HG03095 (cell line): ENCODE data around the gene IER5L.
"Not testable (repeated sequence)": the region's sequence is repeated elsewhere in the genome, so short reads cannot be mapped to it uniquely, and the experiment has no call there.

ENCODE experiments used
- ATAC-seq: cut with Tn5 transposase; IDR thresholded peaks from one replicate; pipeline ENCODE4 v1.9.1; 2021; ENCODE audit warnings: moderate library complexity; ENCODE audit not compliant: unreplicated experiment

Gene IER5L

GRCh38 chr9:129203556-129203909 lies 25.5 kb upstream of the IER5L start:
- no peak for ATAC-seq

GRCh38 chr9:129202613-129203555 lies 24.8 kb upstream of the IER5L start:
- ATAC-seq = peak; percentile 83

GRCh38 chr9:129201866-129202265 lies 23.8 kb upstream of the IER5L start:
- no peak for ATAC-seq

DNA sequence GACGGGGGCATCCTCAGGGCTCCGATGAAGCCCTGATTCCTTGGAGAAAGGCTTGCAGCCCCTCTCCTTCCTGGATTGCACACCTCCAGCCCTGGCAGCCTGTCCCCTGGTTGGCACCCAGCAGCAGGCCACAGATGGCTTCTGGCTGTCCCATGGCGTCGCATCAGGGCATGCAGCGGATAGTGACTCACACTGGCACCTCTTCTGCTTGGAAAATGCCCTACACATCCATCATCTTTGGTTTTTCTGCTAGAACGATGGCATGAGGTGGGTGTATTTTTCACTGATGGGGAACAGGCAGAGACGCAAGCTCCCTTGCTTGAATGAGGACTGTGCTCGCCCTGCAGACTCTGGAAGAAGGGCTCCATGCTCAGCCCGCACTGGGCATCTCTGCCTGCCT lies 23.2 kb upstream of the IER5L start:
- no peak for ATAC-seq

DNA sequence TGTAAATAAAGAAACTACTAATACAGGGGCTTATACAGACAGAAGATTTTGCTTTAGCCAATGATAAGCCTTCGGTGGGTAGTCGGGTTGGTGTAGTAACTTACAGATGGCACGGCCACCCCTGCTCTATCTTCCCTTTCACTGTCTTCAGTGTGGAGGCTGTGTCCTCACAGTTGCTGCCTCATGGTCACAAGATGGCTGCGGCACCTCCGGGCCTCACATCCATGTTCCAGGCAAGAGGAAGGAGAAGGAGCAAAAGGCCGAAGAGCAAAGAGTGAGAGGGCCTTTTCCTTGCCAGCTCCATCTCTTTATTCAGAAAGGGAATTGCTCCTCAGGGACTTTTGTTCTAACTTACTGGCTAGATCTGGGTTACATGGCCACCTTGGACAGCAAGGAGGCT lies 22.2 kb upstream of the IER5L start:
- ATAC-seq = no peak

DNA sequence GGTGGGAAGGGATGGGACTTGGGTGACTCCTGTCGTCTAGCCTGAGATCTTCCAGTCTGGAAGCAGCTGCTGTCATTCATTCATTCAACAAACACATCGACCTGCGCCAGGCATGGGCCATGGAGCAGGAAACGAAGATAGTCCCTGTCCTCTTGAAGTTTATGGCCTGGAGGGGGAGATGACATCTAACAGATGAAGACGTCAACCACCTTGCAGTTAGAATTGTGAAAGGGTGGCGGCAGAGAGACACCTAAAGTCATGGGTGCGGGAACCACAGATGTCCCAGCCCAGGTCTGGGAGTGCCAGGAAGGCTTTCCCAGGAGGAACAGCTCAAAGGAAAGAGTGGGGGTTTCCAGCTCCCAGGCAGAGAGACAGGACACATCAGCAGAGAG lies 21.0 kb upstream of the IER5L start:
- no peak for ATAC-seq

- no peak for ATAC-seq
Observed at GRCh38 chr9:129198319-129199043, 20.4 kb upstream of the IER5L start.

- ATAC-seq = no peak
Observed at GRCh38 chr9:129197978-129198318, 19.9 kb upstream of the IER5L start.

GRCh38 chr9:129197045-129197444 lies 19.0 kb upstream of the IER5L start:
- not testable (repeated sequence) for ATAC-seq

DNA sequence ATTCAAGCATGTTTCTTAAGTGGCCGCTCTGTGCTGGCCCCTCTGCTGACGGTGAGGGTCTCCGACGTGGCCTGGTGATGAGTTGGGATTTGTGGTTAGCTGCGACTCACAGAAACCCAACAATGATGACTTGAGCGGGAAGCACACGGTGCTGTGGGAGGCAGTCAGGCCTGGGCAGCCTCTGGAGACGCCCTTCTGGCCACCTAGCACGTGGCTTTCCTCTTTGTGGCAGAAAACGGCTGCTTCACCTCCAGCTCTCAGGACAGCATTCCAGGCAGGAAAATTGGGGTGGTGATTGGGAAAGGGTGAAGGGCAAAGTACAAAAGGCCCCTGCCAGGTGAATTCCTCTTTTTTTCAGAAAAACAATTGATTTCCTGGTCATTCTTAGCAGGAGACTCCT lies 17.5 kb upstream of the IER5L start:
- ATAC-seq = no peak

DNA sequence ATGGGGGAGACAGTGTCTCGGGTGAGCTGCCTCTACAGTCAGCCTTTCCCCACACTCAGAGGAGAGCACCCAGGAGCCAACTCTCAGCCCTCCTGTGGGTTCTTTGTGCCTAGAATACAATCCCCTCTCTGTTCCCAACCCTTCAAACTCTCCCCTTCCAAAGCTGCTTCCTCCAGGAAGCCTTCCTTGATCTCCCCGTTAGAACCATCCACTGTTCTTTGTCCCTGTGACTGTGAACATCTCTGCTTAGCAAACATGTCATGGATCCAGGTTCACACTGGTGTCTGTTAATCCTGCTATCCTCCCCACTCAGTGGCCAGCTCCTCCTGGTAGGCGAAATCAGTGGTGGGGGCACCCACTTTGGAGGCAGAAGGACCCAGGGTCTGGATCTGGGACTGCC lies 16.2 kb upstream of the IER5L start:
- ATAC-seq = no peak

- ATAC-seq = no peak
Observed at GRCh38 chr9:129193655-129194054, 15.6 kb upstream of the IER5L start.

DNA sequence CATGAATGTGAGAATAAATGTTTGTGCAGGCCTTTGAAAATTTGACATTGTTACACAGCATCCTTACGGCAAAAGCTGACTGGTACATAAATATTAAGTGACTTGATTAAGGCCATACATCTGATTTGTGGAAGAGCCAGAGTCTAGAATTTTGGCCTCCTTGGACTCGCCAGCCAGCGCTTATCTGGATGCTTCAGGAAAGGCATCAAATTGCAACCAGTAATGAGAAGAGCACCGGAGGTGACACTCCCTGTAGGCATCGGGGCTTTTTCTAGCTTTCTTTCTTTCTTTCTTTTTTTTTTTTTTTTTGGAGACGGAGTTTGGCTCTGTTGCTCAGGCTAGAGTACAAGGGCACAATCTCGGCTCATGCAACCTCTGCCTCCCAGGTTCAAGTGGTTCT lies 13.2 kb upstream of the IER5L start:
- ATAC-seq = no peak

DNA sequence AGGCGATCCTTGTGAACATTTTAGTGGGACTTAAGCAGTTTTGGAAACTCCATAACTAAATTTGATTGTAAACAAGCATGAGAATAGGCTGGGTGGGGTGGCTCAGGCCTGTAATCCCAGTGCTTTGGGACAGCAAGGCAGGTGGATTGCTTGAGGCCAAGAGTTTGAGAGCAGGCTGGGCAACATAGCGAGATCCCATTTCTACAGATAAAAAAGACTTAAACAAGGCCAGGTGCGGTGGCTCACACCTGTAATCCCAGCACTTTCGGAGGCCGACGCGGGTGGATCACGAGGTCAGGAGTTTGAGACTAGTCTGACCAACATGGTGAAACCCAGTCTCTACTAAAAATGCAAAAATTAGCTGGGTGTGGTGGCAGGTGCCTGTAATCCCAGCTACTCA lies 11.9 kb upstream of the IER5L start:
- not testable (repeated sequence) for ATAC-seq

DNA sequence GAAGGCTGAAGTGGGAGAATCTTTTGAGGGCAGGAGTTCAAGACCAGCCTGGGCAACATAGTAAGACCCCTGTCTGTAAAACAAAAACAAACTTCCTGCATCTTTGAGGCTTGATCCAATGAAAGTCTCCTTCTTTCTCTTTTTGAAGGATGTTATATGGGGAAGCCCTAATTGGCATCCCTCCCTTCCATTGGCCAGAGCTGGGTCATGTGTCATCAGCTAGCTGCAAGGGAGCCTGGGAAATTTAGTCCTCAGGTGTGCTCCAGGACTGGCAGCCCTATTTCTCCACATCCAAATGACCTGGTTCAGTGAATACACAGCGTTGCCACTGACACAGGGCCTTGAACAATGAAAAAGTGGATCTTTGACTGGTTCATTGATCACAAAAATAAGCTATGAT lies 9.0 kb upstream of the IER5L start:
- no peak for ATAC-seq

DNA sequence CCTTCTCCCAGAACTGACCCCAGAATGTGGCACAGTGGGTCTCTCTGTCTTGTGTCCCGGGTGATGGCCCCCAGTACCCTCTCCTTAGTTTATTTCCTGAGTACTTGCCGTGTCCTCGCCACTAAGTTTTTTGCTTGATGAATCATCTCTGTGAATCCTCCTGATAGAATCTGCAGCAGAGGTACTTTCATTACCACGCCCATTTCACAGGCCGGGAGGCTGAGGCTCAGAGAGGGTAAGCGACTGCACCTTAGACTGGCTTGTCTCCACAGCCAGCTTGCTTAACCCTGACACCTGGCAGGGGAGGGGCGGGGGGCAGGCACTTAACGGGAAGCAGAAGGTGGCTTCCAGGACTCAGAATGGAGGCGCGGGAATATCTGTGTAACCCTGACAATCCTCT lies 7.9 kb upstream of the IER5L start:
- no peak for ATAC-seq

- no peak for ATAC-seq
Observed at GRCh38 chr9:129185402-129185801, 7.3 kb upstream of the IER5L start.

- ATAC-seq = no peak
Observed at GRCh38 chr9:129184596-129185122, 6.6 kb upstream of the IER5L start.

GRCh38 chr9:129184219-129184524 lies 6.1 kb upstream of the IER5L start:
- no peak for ATAC-seq

DNA sequence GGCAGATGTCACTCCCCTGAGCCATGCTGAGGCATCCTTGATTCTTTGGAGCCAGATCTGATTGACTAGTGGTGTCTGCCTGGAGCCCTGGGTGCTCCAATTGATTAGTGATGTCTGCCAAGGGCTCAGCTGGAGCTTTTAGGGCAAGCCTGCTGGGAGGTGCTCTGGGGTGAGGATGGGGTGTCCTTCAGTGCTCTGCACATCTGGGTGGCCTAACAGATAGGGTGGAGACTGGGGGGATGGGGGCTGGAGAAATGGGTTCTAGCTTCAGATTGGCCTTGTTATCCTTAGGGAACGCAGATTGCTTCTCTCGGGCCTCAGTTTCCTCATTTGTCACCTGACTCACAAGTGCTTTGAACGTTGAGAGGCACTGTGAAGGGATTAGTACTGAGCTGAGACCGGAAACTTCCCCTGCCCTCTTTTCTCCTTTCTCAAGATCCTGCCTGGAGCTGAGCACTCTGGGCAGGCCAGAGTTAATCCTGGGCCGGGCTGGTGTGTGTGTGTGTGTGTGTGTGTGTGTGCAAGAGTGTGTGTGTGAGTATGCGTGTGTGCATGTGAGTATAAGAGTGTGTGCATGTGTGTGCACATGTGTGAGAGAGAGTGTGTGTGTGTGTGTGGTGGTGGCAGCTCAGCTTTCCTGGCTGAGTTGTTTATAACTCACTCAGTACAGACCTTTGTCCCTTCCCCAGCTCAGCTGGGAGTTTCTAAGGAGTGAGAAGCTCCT lies 5.6 kb upstream of the IER5L start:
- ATAC-seq = no peak

GRCh38 chr9:129182625-129183494 lies 4.8 kb upstream of the IER5L start:
- no peak for ATAC-seq
